Mucosa of stomach (tissue), 1 donor: ENCODE data around the gene SGK1.

Experiments
- H3K27me3 ChIP-seq: one replicate; pipeline ENCODE4 v1.7.0; 2013; ENCODE audit warnings: mild to moderate bottlenecking, low read length; ENCODE audit not compliant: control insufficient read depth, insufficient read depth
- H3K36me3 ChIP-seq: one replicate; pipeline ENCODE4 v1.7.0; 2013; ENCODE audit warnings: low read length; ENCODE audit not compliant: control insufficient read depth, insufficient read depth
- H3K4me1 ChIP-seq: one replicate; pipeline ENCODE4 v1.7.0; 2013; ENCODE audit warnings: mild to moderate bottlenecking, low read length; ENCODE audit not compliant: control insufficient read depth, insufficient read depth
- H3K4me3 ChIP-seq: one replicate; pipeline ENCODE4 v1.7.0; 2013; ENCODE audit warnings: low read length
- H3K9ac ChIP-seq: one replicate; pipeline ENCODE4 v1.7.0; 2013; ENCODE audit warnings: mild to moderate bottlenecking, low read length, moderate library complexity
- H3K9me3 ChIP-seq: one replicate; pipeline ENCODE4 v1.7.0; 2013; ENCODE audit warnings: mild to moderate bottlenecking, low read length, moderate library complexity; ENCODE audit not compliant: control insufficient read depth
- donor health status: Pancreatic carcinoma.

The SGK1 gene

GRCh38 chr6:134134654-134135053 is 183.3 kb downstream of the SGK1 start:
- H3K36me3 ChIP-seq, result no peaks in the 10 kb centered on the region
- H3K9me3 ChIP-seq, result no peaks in the 10 kb centered on the region
- H3K9ac ChIP-seq, result no peak overlapping the region
- H3K27me3 ChIP-seq, result no peaks in the 10 kb centered on the region
- H3K4me1 ChIP-seq, result no peaks in the 10 kb centered on the region
- no peak overlapping the region for H3K4me3 ChIP-seq

GRCh38 chr6:134132494-134133141 is 185.3 kb downstream of the SGK1 start:
- H3K9me3 ChIP-seq, result no peaks in the 10 kb centered on the region
- no peak overlapping the region for H3K9ac ChIP-seq
- H3K4me3 ChIP-seq, result no peak overlapping the region
- no peaks in the 10 kb centered on the region for H3K27me3 ChIP-seq
- no peaks in the 10 kb centered on the region for H3K4me1 ChIP-seq
- no peaks in the 10 kb centered on the region for H3K36me3 ChIP-seq

GRCh38 chr6:134131530-134132139 is 186.3 kb downstream of the SGK1 start:
- Histone ChIP-seq H3K9ac (no peak overlapping the region), H3K36me3 (no peaks in the 10 kb centered on the region), H3K4me3 (no peak overlapping the region), H3K4me1 (no peaks in the 10 kb centered on the region), H3K9me3 (no peaks in the 10 kb centered on the region), H3K27me3 (no peaks in the 10 kb centered on the region)

GRCh38 chr6:134128146-134128545 is 189.8 kb downstream of the SGK1 start:
- Histone ChIP-seq H3K36me3 (no peaks in the 10 kb centered on the region), H3K27me3 (no peaks in the 10 kb centered on the region), H3K4me3 (no peak overlapping the region), H3K4me1 (no peaks in the 10 kb centered on the region), H3K9me3 (no peaks in the 10 kb centered on the region), H3K9ac (no peak overlapping the region)

- Histone ChIP-seq H3K36me3 (no peaks in the 10 kb centered on the region), H3K4me1 (no peaks in the 10 kb centered on the region), H3K27me3 (no peaks in the 10 kb centered on the region), H3K9me3 (no peaks in the 10 kb centered on the region), H3K4me3 (no peak overlapping the region), H3K9ac (no peak overlapping the region)
These were observed 194.2 kb downstream of the SGK1 start for GRCh38 chr6:134123666-134124208.

- H3K9me3 ChIP-seq, result no peaks in the 10 kb centered on the region
- no peaks in the 10 kb centered on the region for H3K4me1 ChIP-seq
- H3K36me3 ChIP-seq, result no peaks in the 10 kb centered on the region
- no peaks in the 10 kb centered on the region for H3K27me3 ChIP-seq
- no peak overlapping the region for H3K9ac ChIP-seq
- no peak overlapping the region for H3K4me3 ChIP-seq
These were observed 195.1 kb downstream of the SGK1 start for GRCh38 chr6:134122775-134123174.

- Histone ChIP-seq H3K36me3 (no peaks in the 10 kb centered on the region), H3K27me3 (peaks cover 13% of the 10 kb centered on the region), H3K9me3 (no peaks in the 10 kb centered on the region), H3K9ac (no peak overlapping the region), H3K4me1 (no peaks in the 10 kb centered on the region), H3K4me3 (no peak overlapping the region)
These were observed 198.4 kb downstream of the SGK1 start for GRCh38 chr6:134119486-134119885.
